Measurements from ENCODE around the gene LRRC43.

- TF ChIP-seq CTCF (conservative IDR thresholded peaks at IDR 0.05), result no peak
- no peak for TF ChIP-seq ZFX (IDR thresholded peaks at IDR 0.05)
These were observed 61.8 kb downstream of the LRRC43 start for GRCh38 chr12:122244565-122245371.
